ENCODE measurements around the gene RALGPS1.

DNA sequence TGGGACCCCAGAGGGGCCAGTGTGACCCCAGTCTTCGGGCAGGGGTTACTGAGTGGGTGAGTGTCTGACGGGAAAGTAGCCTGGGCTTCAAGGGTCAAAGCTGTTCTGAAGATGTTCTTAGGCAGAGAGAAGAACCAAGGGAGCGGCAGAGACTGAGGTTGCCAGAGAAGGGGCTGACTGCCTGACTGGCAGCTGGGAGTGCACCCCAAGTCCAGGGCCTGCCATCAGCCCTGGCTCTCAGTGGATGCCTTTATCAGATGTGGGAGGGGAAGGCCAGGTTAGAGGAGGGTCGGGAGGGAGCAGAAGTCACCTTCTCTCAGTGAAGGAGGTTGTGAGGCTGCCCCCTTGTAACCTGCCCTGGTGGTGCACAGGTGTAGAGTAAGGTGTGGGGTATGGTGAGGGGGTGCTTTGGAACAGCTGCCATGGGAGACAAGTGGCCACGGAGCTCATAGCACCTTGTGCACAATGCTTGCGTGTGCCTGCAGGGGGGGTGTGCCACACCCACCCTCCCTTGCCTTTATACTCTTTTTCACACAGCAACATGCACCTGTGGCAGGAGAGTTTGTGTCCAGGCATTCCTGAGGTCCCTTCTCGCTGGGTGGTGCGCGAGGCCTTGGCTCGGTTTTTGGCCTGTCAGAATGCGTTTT, 18.9 kb downstream of the RALGPS1 start:
- TF ChIP-seq GATA3 (IDR thresholded peaks at IDR 0.05; ENCODE audit: low read depth, low read length) (no peak), GATA2 (IDR thresholded peaks at IDR 0.05; ENCODE audit: low read depth, low read length) (no peak)

Measured in SH-SY5Y (cell line).